GM15510 (cell line): ENCODE measurements around the gene PCNT.

Source experiments
- POLR2A ChIP-seq: IDR thresholded peaks from 3 replicates; pipeline ENCODE4 v1.6.1; 2011; ENCODE audit warnings: borderline replicate concordance; ENCODE audit not compliant: insufficient read length; ENCODE audit errors: extremely low read depth

PCNT gene

GRCh38 chr21:46323227-46323709 is 688 bp upstream of the PCNT start:
- no peak for TF ChIP-seq POLR2A

- TF ChIP-seq POLR2A = peak; percentile 60
These were observed 575 bp downstream of the PCNT start for GRCh38 chr21:46324390-46325072.

GRCh38 chr21:46325073-46325912 is 1.3 kb downstream of the PCNT start:
- no peak for TF ChIP-seq POLR2A

- no peak for TF ChIP-seq POLR2A
These were observed 2.3 kb downstream of the PCNT start for GRCh38 chr21:46326110-46326703.

- no peak for TF ChIP-seq POLR2A
These were observed 3.8 kb downstream of the PCNT start for GRCh38 chr21:46327711-46328110.

- no peak for TF ChIP-seq POLR2A
These were observed 4.2 kb downstream of the PCNT start for GRCh38 chr21:46328151-46328550.

GRCh38 chr21:46329796-46330195 is 5.8 kb downstream of the PCNT start:
- TF ChIP-seq POLR2A = no peak

- TF ChIP-seq POLR2A = no peak
These were observed 10.6 kb downstream of the PCNT start for GRCh38 chr21:46334351-46335140.

GRCh38 chr21:46336603-46337002 is 12.6 kb downstream of the PCNT start:
- no peak for TF ChIP-seq POLR2A

GRCh38 chr21:46340998-46341397 is 17.0 kb downstream of the PCNT start:
- no peak for TF ChIP-seq POLR2A

GRCh38 chr21:46344219-46344915 is 20.4 kb downstream of the PCNT start:
- TF ChIP-seq POLR2A = no peak

GRCh38 chr21:46345861-46346260 is 21.9 kb downstream of the PCNT start:
- no peak for TF ChIP-seq POLR2A

- no peak for TF ChIP-seq POLR2A
These were observed 22.6 kb downstream of the PCNT start for GRCh38 chr21:46346296-46347202.

- TF ChIP-seq POLR2A = no peak
These were observed 23.2 kb downstream of the PCNT start for GRCh38 chr21:46347203-46347550.

GRCh38 chr21:46347791-46348381 is 23.9 kb downstream of the PCNT start:
- TF ChIP-seq POLR2A = no peak
